Gastrocnemius medialis (tissue), 4 donors: ENCODE results near the gene FAM107A.

Experiments used
- CTCF ChIP-seq, 5 experiments: fragments of 450-650 bp in 3 of 5; fragments of 200-600 bp in 2 of 5; sonication (generic) in 2 of 5; IDR thresholded peaks in 4 of 5; conservative IDR thresholded peaks in 1 of 5; 1 replicate in 4 of 5; 2 replicates in 1 of 5; pipeline ENCODE4 v1.5.1; 2016 to 2019; ENCODE audit warnings: antibody characterized with exemption in 5 of 5, mild to moderate bottlenecking in 3 of 5, moderate library complexity in 3 of 5
- POLR2A ChIP-seq, 2 donors: fragments of 450-650 bp; IDR thresholded peaks; one replicate each; pipeline ENCODE4 v1.6.1; 2017; ENCODE audit warnings: antibody characterized with exemption in 2 of 2, mild to moderate bottlenecking in 2 of 2, moderate library complexity in 2 of 2

GRCh38 chr3:58551636-58552180 lies 25.5 kb downstream of the FAM107A start:
- TF ChIP-seq CTCF (IDR thresholded peaks at IDR 0.05 in 4 of 5, conservative IDR thresholded peaks at IDR 0.05 in 1 of 5) (no peak), POLR2A (IDR thresholded peaks at IDR 0.05) (no peak)
